Keratinocyte (primary cell): ENCODE measurements around the gene ZNF516. TPM values are rescaled to one million over a fixed set of nuclear protein-coding genes. Genes with fewer than 3 reads are reported as not detected.

Experiments used
- DNase-seq: peaks from one replicate; pipeline ENCODE4 v3.0.0-alpha.2; 2011; ENCODE audit warnings: low read depth, missing footprints, low spot score
- FAIRE-seq: peaks from 2 replicates; lab custom pipeline; 2011; peaks lifted over from hg19 to GRCh38; lab: Jason Lieb, UNC
- H2AFZ ChIP-seq: 2 replicates; pipeline ENCODE4 v1.6.0; 2012; ENCODE audit warnings: low read length, control low read depth, inconsistent platforms; ENCODE audit not compliant: control insufficient read depth
- H3K27ac ChIP-seq: 2 replicates; pipeline ENCODE4 v1.5.1; 2011; ENCODE audit warnings: low read length; ENCODE audit not compliant: control insufficient read depth, insufficient read depth
- H3K27me3 ChIP-seq: 3 replicates; pipeline ENCODE4 v1.6.0; 2011; ENCODE audit warnings: low read length; ENCODE audit not compliant: control insufficient read depth, insufficient read depth; ENCODE audit errors: extremely low read depth
- H3K36me3 ChIP-seq, 2 experiments: 2 replicates in 1 of 2; 3 replicates in 1 of 2; pipeline ENCODE4 v1.5.1; 2011; ENCODE audit warnings: low read length in 2 of 2, mild to moderate bottlenecking in 1 of 2; ENCODE audit not compliant: control insufficient read depth in 2 of 2, insufficient read depth in 2 of 2; ENCODE audit errors: extremely low read depth in 1 of 2
- H3K4me1 ChIP-seq: 3 replicates; pipeline ENCODE4 v1.5.1; 2011; ENCODE audit warnings: low read length; ENCODE audit not compliant: control insufficient read depth, insufficient read depth; ENCODE audit errors: extremely low read depth
- H3K4me2 ChIP-seq: 3 replicates; pipeline ENCODE4 v1.6.0; 2011; ENCODE audit warnings: low read depth, low read length; ENCODE audit not compliant: control insufficient read depth, insufficient read depth; ENCODE audit errors: extremely low read depth
- H3K4me3 ChIP-seq, 3 experiments: fragments of 200-600 bp in 1 of 3; sonication (generic) in 1 of 3; 2 replicates in 2 of 3; 3 replicates in 1 of 3; pipeline ENCODE4 v1.5.1; 2011 to 2016; ENCODE audit warnings: low read length in 3 of 3, mild to moderate bottlenecking in 3 of 3, control low read depth in 2 of 3, inconsistent platforms in 1 of 3, low read depth in 1 of 3, mixed read lengths in 1 of 3, mixed run types in 1 of 3, moderate library complexity in 1 of 3; ENCODE audit not compliant: control insufficient read depth in 2 of 3, insufficient read depth in 2 of 3; ENCODE audit errors: extremely low read depth in 1 of 3
- H3K79me2 ChIP-seq: 2 replicates; pipeline ENCODE4 v1.6.0; 2012; ENCODE audit warnings: low read length; ENCODE audit not compliant: control insufficient read depth, insufficient read depth
- H3K9ac ChIP-seq: 3 replicates; pipeline ENCODE4 v1.6.0; 2011; ENCODE audit warnings: low read length; ENCODE audit not compliant: control insufficient read depth, insufficient read depth; ENCODE audit errors: extremely low read depth
- H3K9me1 ChIP-seq: 3 replicates; pipeline ENCODE4 v1.6.0; 2011; ENCODE audit warnings: low read length; ENCODE audit not compliant: control insufficient read depth, insufficient read depth; ENCODE audit errors: extremely low read depth
- H3K9me3 ChIP-seq: 2 replicates; pipeline ENCODE4 v1.5.1; 2012; ENCODE audit warnings: low read depth, low read length; ENCODE audit not compliant: control insufficient read depth
- H4K20me1 ChIP-seq: 3 replicates; pipeline ENCODE4 v1.6.0; 2011; ENCODE audit warnings: low read length; ENCODE audit not compliant: control insufficient read depth, insufficient read depth; ENCODE audit errors: extremely low read depth
- EZH2 ChIP-seq: IDR thresholded peaks from one replicate; pipeline ENCODE4 v1.6.1; 2012; ENCODE audit warnings: inconsistent platforms, mild to moderate bottlenecking, low read length, moderate library complexity
- dilution Hi-C: fragments of 300-500 bp; cut with MboI; formaldehyde crosslinking; loops from one replicate; pipeline ENCODE4 v1.7.0; 2020; ENCODE audit warnings: low sequenced_read_pairs; ENCODE audit not compliant: extremely low pct_ligation_motif_present
- polyA minus RNA-seq, 3 experiments: library from RNA; depleted of rRNA, polyadenylated mRNA; stranded (reverse); fragments of >200 nt; gene quantifications; 1 replicate in 1 of 3; 2 replicates in 1 of 3; 3 replicates in 1 of 3; pipeline ENCODE4 v1.2.3, GENCODE V29; 2011
- polyA plus RNA-seq, 5 experiments: library from polyadenylated mRNA; depleted of rRNA in 3 of 5; stranded (reverse) in 3 of 5; stranded (forward) in 1 of 5; unstranded in 1 of 5; fragments of >200 nt; gene quantifications; 1 replicate in 1 of 5; 2 replicates in 3 of 5; 3 replicates in 1 of 5; pipeline versions ENCODE4 v1.2.1 to v1.2.3, GENCODE V29; 2011 to 2012; ENCODE audit warnings: missing spikeins in 2 of 5, low read depth in 1 of 5, low replicate concordance in 1 of 5
- TF ChIP-seq, protein P1 (sequence below), 3 experiments: IDR thresholded peaks in 1 of 3; conservative IDR thresholded peaks in 1 of 3; optimal IDR thresholded peaks in 1 of 3; 2 replicates in 2 of 3; 3 replicates in 1 of 3; pipeline versions ENCODE3 to v1.5.1; 2011; ENCODE audit warnings: low read length in 3 of 3, mild to moderate bottlenecking in 3 of 3, moderate library complexity in 2 of 3, control low read depth in 1 of 3, inconsistent platforms in 1 of 3; ENCODE audit not compliant: insufficient read depth in 2 of 3; ENCODE audit errors: extremely low read depth in 1 of 3

The ZNF516 gene
- polyA plus RNA-seq (7.4 to 9.3 TPM (median 9.2 TPM) in 3 replicates), polyA minus RNA-seq (11.8 to 25.9 TPM (median 20.6 TPM) in 3 replicates)
- polyA plus RNA-seq (2011; ENCODE audit: low read depth), result 5.9 TPM
- polyA plus RNA-seq (2011; cell fraction: cytosol; rRNA removed), result 5.2 and 5.6 TPM in 2 replicates
- 27.0 and 30.5 TPM in 2 replicates for polyA plus RNA-seq (2011; cell fraction: nucleus; rRNA removed)
- polyA plus RNA-seq (2012; ENCODE audit: low replicate concordance), result 14.0 and 14.2 TPM in 2 replicates
- 16.7 TPM for polyA minus RNA-seq (2011; cell fraction: cytosol; rRNA and poly(A)+ RNA removed)
- polyA minus RNA-seq (2011; cell fraction: nucleus; rRNA and poly(A)+ RNA removed), result 30.6 and 40.4 TPM in 2 replicates

GRCh38 chr18:76495006-76495370 is at the start of gene ZNF516:
Gene ZNF516, minus strand, starts transcription at chr18:76495242. Its CDS starts 52,188 bp downstream, at chr18:76443054.
- H3K36me3 ChIP-seq, result no peaks in the 10 kb centered on the region
- no peaks in the 10 kb centered on the region for H3K9me1 ChIP-seq
- FAIRE-seq (no peak), DNase-seq (no peak)
- H3K79me2 ChIP-seq, result peaks cover 20% of the 10 kb centered on the region
- peak within 1 kb of the TSS; percentile 99 for H3K4me2 ChIP-seq
- H3K9ac ChIP-seq, result peak within 1 kb of the TSS; percentile 85
- peak within 1 kb of the TSS; percentile 80 for H3K27ac ChIP-seq
- no peaks in the 10 kb centered on the region for H3K9me3 ChIP-seq
- TF ChIP-seq EZH2, result no peak
- TF ChIP-seq, protein P1, sequence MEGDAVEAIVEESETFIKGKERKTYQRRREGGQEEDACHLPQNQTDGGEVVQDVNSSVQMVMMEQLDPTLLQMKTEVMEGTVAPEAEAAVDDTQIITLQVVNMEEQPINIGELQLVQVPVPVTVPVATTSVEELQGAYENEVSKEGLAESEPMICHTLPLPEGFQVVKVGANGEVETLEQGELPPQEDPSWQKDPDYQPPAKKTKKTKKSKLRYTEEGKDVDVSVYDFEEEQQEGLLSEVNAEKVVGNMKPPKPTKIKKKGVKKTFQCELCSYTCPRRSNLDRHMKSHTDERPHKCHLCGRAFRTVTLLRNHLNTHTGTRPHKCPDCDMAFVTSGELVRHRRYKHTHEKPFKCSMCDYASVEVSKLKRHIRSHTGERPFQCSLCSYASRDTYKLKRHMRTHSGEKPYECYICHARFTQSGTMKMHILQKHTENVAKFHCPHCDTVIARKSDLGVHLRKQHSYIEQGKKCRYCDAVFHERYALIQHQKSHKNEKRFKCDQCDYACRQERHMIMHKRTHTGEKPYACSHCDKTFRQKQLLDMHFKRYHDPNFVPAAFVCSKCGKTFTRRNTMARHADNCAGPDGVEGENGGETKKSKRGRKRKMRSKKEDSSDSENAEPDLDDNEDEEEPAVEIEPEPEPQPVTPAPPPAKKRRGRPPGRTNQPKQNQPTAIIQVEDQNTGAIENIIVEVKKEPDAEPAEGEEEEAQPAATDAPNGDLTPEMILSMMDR (optimal IDR thresholded peaks at IDR 0.05 in 1 of 3, IDR thresholded peaks at IDR 0.05 in 1 of 3, conservative IDR thresholded peaks at IDR 0.05 in 1 of 3; ENCODE audit: extremely low read depth in 1 of 3, insufficient read depth in 2 of 3, low read length in 3 of 3), result no peak
- dilution Hi-C loops, result no loop called here
- H3K4me1 ChIP-seq, result peaks cover 15% of the 10 kb centered on the region
- H3K4me3 ChIP-seq, result peak within 1 kb of the TSS; percentile 78 to 92 (median 89)
- no peaks in the 10 kb centered on the region for H4K20me1 ChIP-seq
- peak within 1 kb of the TSS; percentile 95 for H2AFZ ChIP-seq
- no peaks in the 10 kb centered on the region for H3K27me3 ChIP-seq

GRCh38 chr18:76538846-76539245 is 43.8 kb upstream of the ZNF516 start:
- Histone ChIP-seq H3K4me2 (no peak overlapping the region), H3K4me1 (no peaks in the 10 kb centered on the region), H3K9me3 (no peaks in the 10 kb centered on the region), H4K20me1 (no peaks in the 10 kb centered on the region), H3K27ac (no peak overlapping the region), H3K4me3 (no peak overlapping the region), H2AFZ (no peak overlapping the region), H3K9me1 (no peaks in the 10 kb centered on the region), H3K27me3 (no peaks in the 10 kb centered on the region), H3K36me3 (no peaks in the 10 kb centered on the region), H3K79me2 (no peaks in the 10 kb centered on the region), H3K9ac (no peak overlapping the region)
- FAIRE-seq (no peak), DNase-seq (no peak)
- TF ChIP-seq EZH2, result no peak
- TF ChIP-seq, protein P1 (optimal IDR thresholded peaks at IDR 0.05 in 1 of 3, IDR thresholded peaks at IDR 0.05 in 1 of 3, conservative IDR thresholded peaks at IDR 0.05 in 1 of 3; ENCODE audit: extremely low read depth in 1 of 3, insufficient read depth in 2 of 3, low read length in 3 of 3), result no peak
- dilution Hi-C loops, result no loop called here
